Sigmoid colon (tissue), 4 donors: ENCODE measurements around the gene ARMH3.

Experiments used
- CTCF ChIP-seq, 4 experiments: fragments of 450-650 bp in 3 of 4; fragments of 200-600 bp in 1 of 4; IDR thresholded peaks; one replicate each; pipeline ENCODE4 v1.5.1; 2016 to 2019; ENCODE audit warnings: antibody characterized with exemption in 4 of 4, mild to moderate bottlenecking in 3 of 4, moderate library complexity in 2 of 4
- POLR2A ChIP-seq, 2 donors: fragments of 450-650 bp; IDR thresholded peaks; one replicate each; pipeline ENCODE4 v1.6.1; 2016; ENCODE audit warnings: antibody characterized with exemption in 2 of 2, mild to moderate bottlenecking in 2 of 2, moderate library complexity in 2 of 2
- POLR2AphosphoS5 ChIP-seq, 4 donors: sonication (generic); formaldehyde crosslinking; IDR thresholded peaks; one replicate each; pipeline ENCODE4 v1.6.1; 2017; ENCODE audit warnings: antibody characterized with exemption in 4 of 4

- TF ChIP-seq CTCF (IDR thresholded peaks at IDR 0.05) (no peak), POLR2A (IDR thresholded peaks at IDR 0.05) (no peak), POLR2AphosphoS5 (IDR thresholded peaks at IDR 0.05) (no peak)
Measured at GRCh38 chr10:101886521-101887312, 169.3 kb downstream of the ARMH3 start.
